NCI-H1092 treated with DMSO at 0.1 percent for 48 hours (cell line): ENCODE data around the gene PREP.
"Not testable (repeated sequence)": the region's sequence is repeated elsewhere in the genome, so short reads cannot be mapped to it uniquely, and the experiment has no call there.

ENCODE experiments used
- DNase-seq: peaks from one replicate; lab custom pipeline; 2025; lab: John Stamatoyannopoulos, UW

The PREP gene

DNA sequence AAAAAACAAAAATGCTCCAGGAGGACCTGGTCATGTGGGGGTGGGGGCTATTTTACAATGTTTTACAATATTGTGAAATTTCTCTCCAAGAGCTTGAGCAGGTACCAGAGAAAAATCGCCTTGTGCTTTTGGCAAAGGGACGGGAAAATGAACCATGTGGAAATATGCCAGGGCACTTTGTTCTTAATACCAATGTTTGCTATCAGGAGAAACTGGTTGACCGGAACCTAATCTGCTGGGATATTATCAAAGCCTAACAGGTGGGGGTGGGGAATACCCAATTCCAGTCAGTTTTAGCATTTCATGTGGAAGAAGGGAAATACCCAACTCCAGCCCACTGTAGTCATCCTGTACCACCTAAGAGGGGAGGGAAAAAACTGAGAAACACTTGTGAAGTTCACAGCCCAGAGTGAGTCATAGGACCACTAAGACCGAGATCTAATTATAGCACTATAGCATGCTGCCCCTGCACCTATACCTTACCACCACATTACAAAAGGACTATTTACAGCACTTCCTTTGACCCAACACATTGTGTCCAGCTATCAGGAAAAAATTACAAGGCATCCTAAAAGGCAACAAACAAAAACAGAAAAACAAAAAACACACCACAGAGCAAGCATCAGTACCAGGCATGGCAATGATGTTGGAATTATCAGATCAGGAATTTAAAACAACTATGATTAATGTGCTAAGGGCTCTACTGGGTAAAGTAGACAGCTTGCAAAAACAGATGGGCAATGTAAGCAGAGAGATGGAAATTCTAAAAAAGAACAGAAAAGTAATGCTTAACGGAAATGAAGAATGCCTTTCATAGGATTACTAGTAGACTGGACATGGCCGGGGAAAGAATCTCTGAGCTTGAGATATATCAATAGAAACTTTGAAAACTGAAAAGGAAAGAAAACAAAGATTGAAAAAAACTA is 138.9 kb downstream of the PREP start:
- no peak for DNase-seq

DNA sequence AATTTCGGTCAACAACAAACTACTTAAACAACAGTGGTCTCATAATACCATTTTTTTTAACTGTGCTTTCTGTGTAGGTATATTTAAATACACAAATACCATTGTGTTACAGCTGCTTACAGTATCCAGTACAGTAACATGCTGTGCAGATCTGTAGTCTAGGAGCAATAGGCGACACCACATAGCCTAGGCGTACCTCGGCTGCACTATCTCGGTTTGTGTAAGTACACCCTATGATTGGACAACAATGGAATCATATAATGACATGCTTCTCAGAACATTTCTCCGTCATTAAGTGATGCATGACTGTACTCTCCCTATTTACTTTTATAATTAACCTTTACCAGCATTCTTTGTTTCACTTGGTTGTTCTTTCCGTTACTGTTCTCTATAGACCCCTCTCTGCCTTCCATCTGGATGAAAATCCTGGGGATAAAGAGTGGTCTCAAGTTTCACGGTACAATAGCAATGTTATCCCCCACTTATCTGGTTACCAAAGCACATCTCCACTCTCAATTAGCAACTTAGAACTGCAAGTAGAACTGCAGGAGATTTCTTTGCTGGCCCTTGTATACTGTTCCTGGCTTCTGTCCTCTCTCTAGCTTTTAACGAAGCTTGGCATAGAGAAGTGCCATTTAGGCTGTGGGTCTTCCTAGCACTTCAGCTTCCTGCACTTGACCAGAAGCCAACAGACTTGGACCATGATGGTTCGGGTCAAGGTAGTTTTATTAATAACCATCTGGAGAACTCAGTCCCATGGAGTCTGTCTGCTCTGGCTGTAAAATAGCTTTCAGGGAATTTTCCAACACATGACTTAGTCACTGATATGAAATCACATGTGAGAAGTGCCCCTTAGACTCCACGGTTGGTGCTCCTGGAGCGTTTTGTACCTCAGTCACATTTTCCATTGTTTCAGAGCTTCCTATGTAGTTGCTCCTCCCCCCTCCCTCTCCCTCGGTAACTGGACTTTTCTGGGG is 142.7 kb downstream of the PREP start:
- DNase-seq, result peak; percentile 81

DNA sequence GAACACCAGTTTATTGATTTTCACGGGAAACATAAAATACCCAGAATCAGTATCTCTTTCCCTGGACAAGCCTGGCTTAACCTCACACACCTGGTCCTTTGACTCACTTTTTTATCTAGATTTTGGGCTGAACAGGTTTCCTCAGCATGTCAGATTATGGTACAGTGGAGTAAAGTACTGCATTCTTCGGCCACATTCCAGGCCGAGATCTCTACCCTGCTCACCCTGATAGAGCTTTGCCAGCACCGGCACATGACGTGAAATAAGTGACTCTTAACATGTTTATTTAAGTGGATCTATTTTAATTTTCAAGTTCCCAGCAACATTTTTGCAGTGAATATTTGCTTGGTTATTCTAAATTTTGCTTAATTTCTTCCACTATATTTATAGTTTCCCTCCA is 144.1 kb downstream of the PREP start:
- DNase-seq, result no peak

DNA sequence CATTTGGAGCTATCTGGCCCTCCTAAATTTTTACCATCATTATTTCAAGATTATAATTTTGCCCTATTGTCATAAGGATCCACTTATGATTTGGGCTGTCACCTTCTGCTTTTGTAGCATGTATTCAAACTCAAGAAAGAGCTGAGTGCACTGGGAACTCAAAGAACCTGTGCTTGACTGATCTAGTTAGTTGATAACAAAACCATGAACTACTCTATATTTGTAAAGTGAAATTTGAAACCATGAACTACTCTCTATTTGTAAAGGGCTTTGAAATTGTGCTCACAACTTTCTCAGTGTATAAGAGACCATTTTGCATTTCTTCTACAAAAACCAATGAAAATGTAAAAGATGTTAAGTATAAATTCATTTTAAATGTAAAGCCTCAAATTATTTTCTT is 145.5 kb downstream of the PREP start:
- DNase-seq, result no peak

DNA sequence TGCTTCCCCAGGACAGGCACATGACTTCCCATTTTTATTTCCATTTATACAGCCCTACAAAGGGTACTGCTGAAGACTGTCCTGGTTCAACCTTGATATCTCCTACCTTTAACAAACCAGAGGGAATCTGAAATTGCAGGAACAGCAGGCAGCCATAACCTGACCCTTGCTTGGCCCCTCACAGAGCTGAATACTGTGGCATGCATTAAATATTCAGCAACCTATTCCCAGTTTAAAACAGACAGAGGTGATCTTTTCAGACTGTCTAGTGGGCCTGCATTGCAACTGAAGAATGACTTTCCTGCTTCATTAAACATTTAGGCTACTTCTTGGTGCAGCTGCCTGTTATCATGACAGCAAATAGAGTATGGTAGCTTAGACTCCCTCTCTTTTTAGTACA is 146.3 kb downstream of the PREP start:
- no peak for DNase-seq

DNA sequence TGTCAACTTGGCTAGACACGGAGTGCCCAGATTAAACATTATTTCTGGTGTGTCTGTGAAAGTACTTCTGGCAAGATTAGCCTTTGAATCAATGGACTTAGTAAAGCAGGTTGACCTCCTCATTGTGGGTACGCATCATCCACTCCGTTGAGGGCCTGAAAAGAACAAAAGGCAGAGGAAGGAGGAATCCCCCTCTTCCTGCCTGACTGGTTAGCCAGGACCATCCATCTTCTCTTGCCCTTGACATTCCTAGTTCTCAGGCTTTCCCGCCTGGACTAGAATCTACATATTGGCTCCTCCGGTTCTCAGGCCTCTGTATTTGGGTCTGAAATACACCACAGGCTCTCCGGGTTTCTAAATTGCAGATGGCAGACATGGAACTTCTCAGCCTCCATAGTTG is 149.1 kb downstream of the PREP start:
- no peak for DNase-seq

DNA sequence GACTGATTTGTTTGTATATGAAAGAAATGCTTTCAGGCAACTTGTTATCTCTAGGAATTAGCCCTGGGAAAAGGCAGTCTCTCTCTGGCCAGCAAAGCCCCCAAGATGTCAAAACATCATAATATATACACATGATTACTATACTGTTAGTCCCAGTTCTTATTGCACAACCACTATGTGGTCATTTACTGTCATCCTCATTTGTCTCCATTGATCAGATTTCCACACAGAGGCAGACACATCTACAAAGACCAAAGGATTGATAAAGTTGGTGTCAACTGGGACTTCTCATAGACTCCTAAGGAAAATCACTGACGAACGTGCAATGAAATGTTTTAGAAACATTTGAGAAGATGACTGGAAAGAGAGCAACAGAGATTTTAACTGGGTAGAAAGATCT is 151.2 kb downstream of the PREP start:
- DNase-seq, result no peak

DNA sequence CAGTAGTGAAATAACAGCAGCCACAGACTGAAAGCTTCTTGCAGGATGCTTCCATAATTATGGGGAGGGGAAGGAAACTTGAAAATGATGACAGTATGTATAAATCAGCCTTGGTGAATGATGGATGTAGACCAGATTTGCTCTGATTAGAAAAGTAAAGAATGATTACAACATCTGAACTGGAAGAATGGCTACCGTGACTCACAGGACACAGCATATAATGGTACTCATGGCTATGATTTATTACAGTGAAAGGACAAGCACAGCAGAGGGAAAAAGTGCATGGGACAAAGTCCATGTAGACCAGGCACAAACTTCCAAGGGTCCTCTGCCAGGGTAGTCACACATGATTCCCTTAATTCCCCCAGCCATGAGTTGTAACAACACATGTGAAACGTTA is 152.3 kb downstream of the PREP start:
- DNase-seq, result no peak

DNA sequence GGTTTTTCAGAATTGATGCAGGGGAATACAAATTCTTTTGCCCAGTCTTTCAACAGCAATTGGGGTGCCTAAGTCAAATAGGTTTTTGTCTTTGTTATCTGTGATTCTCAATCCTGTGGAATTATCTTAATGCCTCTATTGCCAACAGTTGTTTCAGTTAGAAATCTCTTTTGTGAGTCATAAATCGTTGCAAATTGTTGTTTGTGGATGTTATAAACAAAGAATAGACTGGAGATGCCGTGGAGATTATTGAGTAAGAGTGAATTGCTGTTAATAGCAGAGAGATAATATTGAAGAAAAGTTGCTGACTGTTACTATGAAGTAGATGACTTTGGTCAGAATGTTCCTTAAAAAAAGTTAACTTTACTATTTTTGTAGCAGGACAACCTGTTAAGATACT is 159.4 kb downstream of the PREP start:
- DNase-seq, result no peak

DNA sequence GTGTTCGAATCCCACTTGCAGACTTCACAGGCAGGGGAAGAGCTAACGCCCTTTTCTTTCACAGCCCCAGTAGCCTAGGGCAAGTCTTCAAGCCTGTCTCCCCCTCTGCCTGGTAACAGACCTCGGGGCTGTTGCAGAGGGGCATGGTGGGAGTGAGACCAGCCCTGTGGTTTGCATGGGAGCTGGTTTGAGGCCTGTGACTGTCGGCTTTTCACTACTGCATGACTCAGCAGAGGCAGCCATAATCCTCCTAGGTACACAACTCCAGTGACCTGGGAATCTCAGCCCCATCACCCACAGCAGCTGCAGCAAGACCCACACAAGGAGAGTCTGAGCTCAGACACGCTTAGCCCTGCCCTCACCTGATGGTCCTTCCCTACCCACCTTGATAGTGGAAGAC is 167.7 kb downstream of the PREP start:
- DNase-seq, result no peak

DNA sequence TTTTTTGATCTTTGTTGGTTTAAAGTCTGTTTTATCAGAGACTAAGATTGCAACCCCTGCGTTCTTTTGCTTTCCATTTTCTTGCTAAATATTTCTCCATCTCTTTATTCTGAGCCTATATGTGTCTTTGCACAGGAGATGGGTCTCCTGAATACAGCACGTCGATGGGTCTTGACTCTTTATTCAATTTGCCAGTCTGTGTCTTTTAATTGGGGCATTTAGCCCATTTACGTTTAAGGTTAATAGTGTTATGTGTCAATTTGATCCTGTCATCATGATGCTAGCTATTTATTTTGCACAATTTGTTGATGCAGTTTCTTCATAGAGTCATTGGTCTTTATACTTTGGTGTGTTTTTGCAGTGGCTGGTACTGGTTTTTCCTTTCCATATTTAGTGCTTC is 171.1 kb downstream of the PREP start:
- not testable (repeated sequence) for DNase-seq
